HG02884 (cell line): ENCODE data around the gene MYO5C.
"Not testable (repeated sequence)": the region's sequence is repeated elsewhere in the genome, so short reads cannot be mapped to it uniquely, and the experiment has no call there.

Experiments used
- ATAC-seq: cut with Tn5 transposase; IDR thresholded peaks from one replicate; pipeline ENCODE4 v1.9.1; 2021; ENCODE audit warnings: mild to moderate bottlenecking, moderate library complexity; ENCODE audit not compliant: unreplicated experiment

Gene MYO5C

GRCh38 chr15:52243697-52244555, 51.7 kb downstream of the MYO5C start:
- no peak for ATAC-seq

- no peak for ATAC-seq
Observed at GRCh38 chr15:52243286-52243685, 52.3 kb downstream of the MYO5C start.

GRCh38 chr15:52241489-52241888, 54.1 kb downstream of the MYO5C start:
- no peak for ATAC-seq

GRCh38 chr15:52240166-52240565, 55.4 kb downstream of the MYO5C start:
- ATAC-seq: no peak

GRCh38 chr15:52238989-52239525, 56.5 kb downstream of the MYO5C start:
- ATAC-seq: not testable (repeated sequence)

- ATAC-seq: no peak
Observed at GRCh38 chr15:52238149-52238548, 57.5 kb downstream of the MYO5C start.

GRCh38 chr15:52236013-52236412, 59.6 kb downstream of the MYO5C start:
- no peak for ATAC-seq

GRCh38 chr15:52234596-52235541, 60.7 kb downstream of the MYO5C start:
- peak; percentile 41 for ATAC-seq

GRCh38 chr15:52233405-52233804, 62.2 kb downstream of the MYO5C start:
- ATAC-seq: no peak

- ATAC-seq: peak; percentile 57
Observed at GRCh38 chr15:52232327-52232726, 63.3 kb downstream of the MYO5C start.

- ATAC-seq: no peak
Observed at GRCh38 chr15:52230073-52230472, 65.5 kb downstream of the MYO5C start.

- no peak for ATAC-seq
Observed at GRCh38 chr15:52228921-52229320, 66.7 kb downstream of the MYO5C start.

- ATAC-seq: peak; percentile 77
Observed at GRCh38 chr15:52227456-52227855, 68.1 kb downstream of the MYO5C start.

GRCh38 chr15:52225230-52225629, 70.4 kb downstream of the MYO5C start:
- no peak for ATAC-seq

- ATAC-seq: no peak
Observed at GRCh38 chr15:52224211-52224610, 71.4 kb downstream of the MYO5C start.

GRCh38 chr15:52221730-52222129, 73.9 kb downstream of the MYO5C start:
- ATAC-seq: no peak

GRCh38 chr15:52220937-52221660, 74.5 kb downstream of the MYO5C start:
- ATAC-seq: no peak

- ATAC-seq: no peak
Observed at GRCh38 chr15:52220251-52220650, 75.4 kb downstream of the MYO5C start.

- ATAC-seq: no peak
Observed at GRCh38 chr15:52218816-52219215, 76.8 kb downstream of the MYO5C start.

- no peak for ATAC-seq
Observed at GRCh38 chr15:52218371-52218770, 77.2 kb downstream of the MYO5C start.

- ATAC-seq: no peak
Observed at GRCh38 chr15:52217186-52217585, 78.4 kb downstream of the MYO5C start.
